Measurements from ENCODE around the gene NDFIP2.

- no peak for TF ChIP-seq CREB5 (CRISPR knock-in tag; IDR thresholded peaks at IDR 0.05; ENCODE audit: low read depth)
- TF ChIP-seq TSHZ2 (CRISPR knock-in tag; IDR thresholded peaks at IDR 0.05), result no peak
- TF ChIP-seq ZNF70 (CRISPR knock-in tag; IDR thresholded peaks at IDR 0.05), result no peak
- TF ChIP-seq GLIS3 (CRISPR knock-in tag; IDR thresholded peaks at IDR 0.05), result no peak
- TF ChIP-seq ZFP3 (CRISPR knock-in tag; IDR thresholded peaks at IDR 0.05), result no peak
- TF ChIP-seq ZNF565 (CRISPR knock-in tag; conservative IDR thresholded peaks at IDR 0.05; ENCODE audit: low read depth), result no peak
- no peak for TF ChIP-seq CSDC2 (CRISPR knock-in tag; IDR thresholded peaks at IDR 0.05)
- no peak for TF ChIP-seq ESRRG (CRISPR knock-in tag; IDR thresholded peaks at IDR 0.05)
- TF ChIP-seq PATZ1 (CRISPR knock-in tag; IDR thresholded peaks at IDR 0.05; ENCODE audit: borderline replicate concordance), result no peak
- no peak for TF ChIP-seq SNAI2 (CRISPR knock-in tag; IDR thresholded peaks at IDR 0.05)
- TF ChIP-seq TOX (CRISPR knock-in tag; IDR thresholded peaks at IDR 0.05; ENCODE audit: borderline replicate concordance), result no peak
- no peak for TF ChIP-seq ARNTL (CRISPR knock-in tag; IDR thresholded peaks at IDR 0.05; ENCODE audit: borderline replicate concordance, low read depth)
These were observed 108.8 kb downstream of the NDFIP2 start for GRCh38 chr13:79589603-79590393.
